GM13977 (cell line): ENCODE measurements around the gene TBC1D16.

Experiments
- DNase-seq: peaks from one replicate; pipeline ENCODE4 v3.0.0; 2012; ENCODE audit warnings: low spot score
- CTCF ChIP-seq: IDR thresholded peaks from 2 replicates; pipeline ENCODE4 v1.5.1; 2012; ENCODE audit warnings: mild to moderate bottlenecking, control low read depth; ENCODE audit not compliant: insufficient read depth; ENCODE audit errors: extremely low read depth, missing control alignments
- in situ Hi-C: fragments of 300-500 bp; cut with MboI; formaldehyde crosslinking; loops from one replicate; pipeline ENCODE4 v1.12.0; 2022; ENCODE audit warnings: low sequenced_read_pairs, low pct_unique_long_range_greater_than_20kb, mixed read lengths, inconsistent platforms; ENCODE audit not compliant: unreplicated experiment

TBC1D16 gene

DNA sequence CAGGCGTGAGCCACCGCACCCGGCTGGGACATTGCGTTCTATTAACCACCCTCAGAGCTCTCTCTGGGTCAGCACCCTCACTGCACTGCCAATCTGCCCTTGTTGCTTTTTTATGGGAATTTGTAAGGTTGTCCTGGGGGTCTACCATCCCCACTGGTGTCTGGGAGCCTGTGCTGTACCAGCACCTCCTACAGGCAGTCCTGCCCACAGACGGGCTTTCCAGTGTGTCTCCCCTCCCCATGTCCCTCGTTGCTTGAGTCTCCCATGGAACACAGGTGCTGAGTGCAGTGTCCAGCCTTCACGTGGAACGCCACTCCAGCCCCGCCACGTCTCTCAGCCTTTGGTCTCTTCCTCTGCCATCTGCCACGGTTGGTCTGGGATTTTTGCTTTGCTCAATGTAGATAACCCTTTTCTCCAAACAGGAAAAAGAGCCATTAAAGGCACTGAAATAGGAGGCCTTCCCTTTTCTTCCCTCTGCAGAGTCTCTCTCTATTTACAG, 128.4 kb downstream of the TBC1D16 start:
- no peak for TF ChIP-seq CTCF
- DNase-seq = no peak
- in situ Hi-C loops = no loop called here

GRCh38 chr17:79905832-79906231, 129.8 kb downstream of the TBC1D16 start:
- TF ChIP-seq CTCF = no peak
- in situ Hi-C loops = no loop called here
- no peak for DNase-seq

DNA sequence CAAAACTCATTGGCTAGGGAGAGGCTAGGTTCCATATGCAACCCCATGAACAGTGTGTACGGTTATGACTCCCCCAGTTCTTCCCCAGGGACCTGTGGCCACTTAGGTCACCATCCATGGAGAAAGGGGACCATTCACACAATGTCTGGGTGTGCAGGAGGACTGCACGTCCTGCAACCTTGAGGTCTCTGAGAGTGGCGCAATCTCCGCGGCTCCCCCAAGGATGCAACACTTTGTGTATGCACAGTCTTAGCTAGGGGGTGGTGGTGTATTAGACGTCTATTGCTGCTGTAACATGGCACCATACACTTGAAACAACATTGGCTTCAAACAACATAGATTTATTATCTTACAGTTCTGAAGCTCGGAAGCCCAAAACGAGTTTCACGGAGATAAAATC, 130.8 kb downstream of the TBC1D16 start:
- no peak for DNase-seq
- in situ Hi-C loops = no loop called here
- no peak for TF ChIP-seq CTCF

DNA sequence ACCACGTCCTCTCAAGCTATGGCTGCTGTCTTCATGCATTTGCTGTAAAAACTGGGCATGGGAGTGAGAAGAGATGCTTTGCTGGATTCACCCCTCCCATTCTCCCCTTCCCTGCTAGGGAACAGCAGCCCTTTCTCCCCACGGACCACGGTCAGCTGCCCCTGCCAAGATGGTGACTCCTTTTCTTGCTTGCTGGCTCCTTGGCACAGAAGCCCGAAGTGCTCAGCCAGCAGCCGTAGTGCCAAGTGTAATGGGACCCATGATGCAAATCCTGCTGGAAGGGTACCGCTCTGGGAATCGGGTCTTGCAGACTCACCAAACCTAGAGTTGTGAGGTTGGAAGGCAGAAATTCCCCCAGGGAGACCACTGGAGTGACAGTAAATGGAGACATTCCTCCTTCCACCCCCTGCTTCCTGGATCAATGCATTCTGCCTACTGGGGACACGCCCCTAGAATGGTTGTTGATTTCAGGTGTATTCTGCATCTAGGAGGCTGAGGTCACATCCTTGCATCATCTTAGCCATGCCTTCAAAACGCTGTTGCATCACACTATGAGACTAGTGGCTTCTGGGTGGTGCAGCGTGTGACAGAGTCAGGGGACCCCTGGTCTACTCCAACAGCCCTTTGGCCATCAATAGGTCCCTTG, 133.4 kb downstream of the TBC1D16 start:
- no peak for DNase-seq
- no peak for TF ChIP-seq CTCF
- in situ Hi-C loops = no loop called here

DNA sequence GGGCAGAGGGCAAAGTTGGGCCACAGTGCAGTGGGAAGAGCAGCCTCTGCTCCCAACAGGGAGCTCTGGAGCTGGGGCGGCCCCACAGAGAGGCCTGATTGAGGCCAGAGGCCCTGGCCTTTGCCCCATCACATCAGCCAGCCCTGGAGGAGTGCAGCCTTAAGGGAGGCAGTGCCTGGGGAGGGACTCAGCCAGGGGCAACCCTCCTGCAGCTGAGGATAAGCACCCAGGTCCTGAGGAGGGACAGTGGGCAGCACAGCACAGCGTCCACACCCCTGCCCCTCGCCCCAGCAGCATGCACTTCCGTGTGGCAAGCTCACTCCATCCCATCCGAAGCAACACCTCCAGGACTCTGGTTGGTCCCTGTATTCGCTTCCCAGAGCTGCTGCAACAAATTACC, 134.5 kb downstream of the TBC1D16 start:
- no peak for DNase-seq
- in situ Hi-C loops = no loop called here
- no peak for TF ChIP-seq CTCF

- in situ Hi-C loops = loop anchor here (10.0 kb wide), 1 partner anchor 45 kb away; no protein-coding TSS in a partner anchor
- no peak for DNase-seq
- TF ChIP-seq CTCF = no peak
Observed at GRCh38 chr17:79899584-79899983, 136.1 kb downstream of the TBC1D16 start.
